Activated CD4-positive, CD25-positive, alpha-beta regulatory T cell (primary cell): Measurements from ENCODE around the gene PPP1R1B.
"Not testable (repeated sequence)": the region's sequence is repeated elsewhere in the genome, so short reads cannot be mapped to it uniquely, and the experiment has no call there.

Source experiments
- DNase-seq, 4 experiments: peaks; one replicate each; lab custom pipeline; 2025; lab: John Stamatoyannopoulos, UW

Gene PPP1R1B

DNA sequence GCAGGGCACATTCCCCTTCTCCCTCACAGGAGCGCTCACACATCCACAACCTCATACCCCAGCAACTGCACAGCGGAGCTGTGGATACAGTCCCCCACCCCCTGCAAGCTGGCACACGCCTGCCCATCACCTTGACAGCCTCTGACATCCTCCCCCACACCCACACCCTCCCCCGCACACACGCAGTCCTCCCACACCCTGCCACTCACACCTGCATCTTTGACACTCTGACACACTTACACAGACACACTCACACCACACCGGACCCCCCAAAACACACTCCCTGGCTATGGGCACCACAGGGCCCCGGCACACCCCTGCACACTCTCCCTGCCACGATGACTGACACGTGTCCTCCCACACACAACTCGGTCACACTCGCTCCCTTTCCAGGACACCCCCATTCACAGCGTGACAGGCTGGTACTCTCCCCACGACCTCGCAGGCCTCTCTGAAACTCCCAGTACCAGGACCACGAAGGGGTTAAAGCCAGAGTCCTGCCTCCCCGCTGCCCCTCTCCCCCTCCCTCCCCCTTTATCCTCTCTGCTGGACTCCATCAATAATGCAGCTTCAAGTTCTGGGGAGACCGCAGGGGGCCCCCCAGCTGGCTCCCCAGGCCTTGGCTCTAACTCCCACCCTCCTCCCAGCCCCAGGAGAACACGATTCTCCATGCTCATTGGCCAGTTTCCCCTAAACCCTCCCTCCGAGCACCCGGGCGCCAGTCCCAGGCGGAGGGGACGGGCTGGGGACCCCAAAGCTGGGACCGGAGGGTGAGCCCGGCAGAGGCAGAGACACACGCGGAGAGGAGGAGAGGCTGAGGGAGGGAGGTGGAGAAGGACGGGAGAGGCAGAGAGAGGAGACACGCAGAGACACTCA is at the start of gene PPP1R1B:
PPP1R1B (plus strand) TSS at position 782 of the 876 bp plus-strand sequence. CDS start 441 bp downstream, outside the sequence.
- no peak for DNase-seq

DNA sequence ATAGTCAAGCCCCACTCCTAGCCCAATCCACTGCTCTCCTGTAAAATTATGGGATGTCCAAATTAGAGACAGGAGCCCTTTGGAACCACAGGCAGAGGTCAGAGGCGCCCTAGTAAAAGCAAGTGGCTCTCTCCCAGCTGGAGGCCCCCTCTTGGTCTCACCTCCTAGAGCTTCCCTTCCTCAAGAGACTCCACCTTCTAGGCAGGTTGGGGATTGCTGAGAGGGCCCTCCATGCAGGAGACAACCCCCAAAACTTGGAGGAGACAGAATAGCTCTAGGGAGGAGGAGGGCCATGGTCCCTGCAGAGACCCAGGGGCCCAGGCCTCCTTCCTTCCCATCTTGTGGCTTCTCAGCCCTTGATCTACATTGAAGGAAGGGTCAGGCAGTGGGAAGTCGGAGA is 48.5 kb upstream of the PPP1R1B start:
- DNase-seq = no peak

DNA sequence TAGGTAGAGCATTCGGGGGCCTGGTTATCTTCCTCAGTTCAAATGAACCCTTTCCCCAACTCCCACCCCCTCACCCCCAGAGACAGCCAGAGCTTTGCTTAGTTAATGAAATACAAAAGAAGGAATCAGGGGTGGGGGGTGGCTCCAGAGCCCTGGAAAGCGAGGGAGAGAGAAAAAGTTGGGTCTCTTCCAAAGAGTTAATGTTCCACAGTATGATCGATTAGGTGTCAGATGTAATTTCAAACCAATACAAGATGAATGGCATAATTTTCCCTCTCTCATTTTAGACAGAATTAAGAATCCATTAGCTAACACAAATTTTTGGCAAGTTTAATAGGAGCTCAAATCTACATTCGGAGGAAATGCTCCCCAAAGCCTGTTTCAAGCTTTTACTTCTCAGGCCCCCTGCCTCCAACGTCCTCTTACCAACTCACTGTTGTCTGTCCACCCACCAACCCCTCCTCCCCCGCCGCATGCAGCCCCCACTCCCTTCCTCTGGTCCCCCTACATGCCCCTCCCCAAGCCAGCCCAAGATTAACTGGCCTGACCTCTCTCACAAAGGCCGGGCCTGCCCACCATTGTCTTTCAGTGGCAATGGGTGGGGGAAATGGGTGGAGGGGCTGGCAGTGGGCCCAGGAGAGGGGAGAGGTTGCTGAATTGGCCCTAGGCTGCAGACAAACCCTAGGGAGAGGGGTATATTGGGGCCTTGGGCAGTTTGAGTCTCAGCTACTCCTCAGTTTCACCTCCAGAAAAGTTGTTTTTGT is 47.3 kb upstream of the PPP1R1B start:
- no peak for DNase-seq

DNA sequence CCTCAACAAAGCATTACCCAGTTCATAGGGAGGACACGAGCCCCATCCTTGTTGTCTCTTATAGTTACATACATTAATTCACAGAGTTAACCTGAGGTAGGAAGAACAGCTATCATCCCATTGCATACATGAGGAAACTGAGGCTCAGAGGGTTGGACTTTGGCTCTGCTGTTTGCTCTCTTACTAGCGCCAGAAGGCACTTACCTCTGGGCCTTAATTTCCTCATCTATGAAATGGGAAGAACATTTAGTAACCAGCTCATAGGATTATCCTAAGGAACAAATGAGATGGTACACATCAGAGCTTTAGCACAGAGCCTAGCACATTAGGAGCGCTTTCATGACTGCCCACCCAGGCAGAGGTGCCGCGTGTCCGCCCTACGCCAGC is 46.7 kb upstream of the PPP1R1B start:
- DNase-seq = no peak

DNA sequence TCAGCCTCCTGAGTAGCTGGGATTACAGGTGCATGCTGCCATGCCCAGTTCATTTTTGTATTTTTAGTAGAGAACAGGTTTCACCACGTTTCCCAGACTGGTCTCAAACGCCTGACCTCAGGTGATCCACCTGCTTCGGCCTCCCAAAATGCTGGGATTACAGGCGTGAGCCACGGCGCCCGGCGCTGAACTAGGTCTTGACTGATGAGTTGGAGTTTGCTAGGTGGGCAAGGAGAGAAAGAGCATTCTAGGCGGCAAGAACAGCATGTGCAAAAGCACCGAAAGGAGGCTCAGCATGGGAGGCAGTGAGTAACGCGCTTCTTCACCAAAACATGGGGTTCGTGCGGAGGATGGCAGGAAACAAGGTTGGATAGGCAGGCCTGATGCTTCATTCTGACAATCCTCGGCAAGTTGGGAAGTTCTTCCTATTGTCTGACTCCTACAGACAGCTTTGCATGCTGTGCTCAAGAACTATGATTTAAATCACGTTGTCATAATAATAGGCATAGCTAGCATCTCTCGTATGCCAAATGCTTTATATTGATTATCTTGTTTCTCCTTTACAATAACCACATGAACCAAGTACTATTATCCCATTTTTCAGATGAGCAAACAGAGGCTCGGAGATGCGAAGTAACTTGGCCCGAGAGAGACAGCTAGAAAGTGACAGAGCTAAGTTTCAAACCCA is 45.5 kb upstream of the PPP1R1B start:
- DNase-seq = no peak

DNA sequence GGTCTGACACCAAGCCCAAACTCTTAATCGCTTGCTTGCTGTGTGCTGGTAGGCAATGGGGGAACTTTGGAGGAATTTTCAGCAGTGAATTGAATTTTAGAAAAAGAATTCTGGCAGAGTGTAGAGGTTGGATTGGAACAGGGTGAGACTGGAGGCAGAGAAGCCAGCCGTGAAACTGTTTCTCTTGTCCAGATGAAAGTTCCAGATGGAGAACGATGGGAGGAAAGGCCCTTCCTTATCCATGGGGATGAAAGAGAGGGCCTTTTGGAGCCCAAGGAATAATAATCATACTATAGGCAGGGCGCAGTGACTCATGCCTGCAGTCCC is 45.0 kb upstream of the PPP1R1B start:
- DNase-seq = no peak

DNA sequence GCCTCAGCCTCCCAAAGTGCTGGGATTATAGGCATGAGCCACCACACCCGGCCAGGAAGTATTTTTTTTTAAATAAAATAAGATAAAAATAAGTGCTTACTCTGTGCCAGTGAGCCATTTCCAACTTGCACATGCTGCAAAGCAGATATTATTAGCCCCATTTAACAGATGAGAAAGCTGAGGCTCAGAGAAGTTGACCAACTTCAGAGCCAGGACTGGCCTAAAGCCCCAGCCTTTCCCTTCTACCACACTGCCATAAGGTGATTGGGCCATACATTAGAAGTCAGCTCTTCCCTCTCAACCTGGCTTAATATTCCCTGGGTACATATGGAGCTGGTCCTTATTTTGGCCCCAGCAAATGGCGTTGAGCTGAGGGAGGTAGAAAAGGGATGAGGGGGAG is 44.1 kb upstream of the PPP1R1B start:
- no peak for DNase-seq

DNA sequence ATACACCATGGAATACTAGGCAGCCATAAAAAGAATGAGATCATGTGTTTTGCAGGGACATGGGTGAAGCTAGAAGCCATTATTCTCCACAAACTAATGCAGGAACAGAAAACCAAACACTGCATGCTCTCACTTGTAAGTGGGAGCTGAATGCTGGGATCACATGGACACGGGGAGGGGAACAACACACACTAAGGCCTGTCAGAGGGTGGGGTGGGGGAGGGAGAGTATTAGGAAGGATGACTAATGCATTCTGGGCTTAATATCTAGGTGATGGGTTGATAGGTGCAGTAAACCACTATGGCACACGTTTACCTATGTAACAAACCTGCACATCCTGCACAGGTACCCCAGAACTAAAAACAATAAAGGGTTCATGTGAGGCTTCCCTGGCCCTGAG is 36.6 kb upstream of the PPP1R1B start:
- not testable (repeated sequence) for DNase-seq

DNA sequence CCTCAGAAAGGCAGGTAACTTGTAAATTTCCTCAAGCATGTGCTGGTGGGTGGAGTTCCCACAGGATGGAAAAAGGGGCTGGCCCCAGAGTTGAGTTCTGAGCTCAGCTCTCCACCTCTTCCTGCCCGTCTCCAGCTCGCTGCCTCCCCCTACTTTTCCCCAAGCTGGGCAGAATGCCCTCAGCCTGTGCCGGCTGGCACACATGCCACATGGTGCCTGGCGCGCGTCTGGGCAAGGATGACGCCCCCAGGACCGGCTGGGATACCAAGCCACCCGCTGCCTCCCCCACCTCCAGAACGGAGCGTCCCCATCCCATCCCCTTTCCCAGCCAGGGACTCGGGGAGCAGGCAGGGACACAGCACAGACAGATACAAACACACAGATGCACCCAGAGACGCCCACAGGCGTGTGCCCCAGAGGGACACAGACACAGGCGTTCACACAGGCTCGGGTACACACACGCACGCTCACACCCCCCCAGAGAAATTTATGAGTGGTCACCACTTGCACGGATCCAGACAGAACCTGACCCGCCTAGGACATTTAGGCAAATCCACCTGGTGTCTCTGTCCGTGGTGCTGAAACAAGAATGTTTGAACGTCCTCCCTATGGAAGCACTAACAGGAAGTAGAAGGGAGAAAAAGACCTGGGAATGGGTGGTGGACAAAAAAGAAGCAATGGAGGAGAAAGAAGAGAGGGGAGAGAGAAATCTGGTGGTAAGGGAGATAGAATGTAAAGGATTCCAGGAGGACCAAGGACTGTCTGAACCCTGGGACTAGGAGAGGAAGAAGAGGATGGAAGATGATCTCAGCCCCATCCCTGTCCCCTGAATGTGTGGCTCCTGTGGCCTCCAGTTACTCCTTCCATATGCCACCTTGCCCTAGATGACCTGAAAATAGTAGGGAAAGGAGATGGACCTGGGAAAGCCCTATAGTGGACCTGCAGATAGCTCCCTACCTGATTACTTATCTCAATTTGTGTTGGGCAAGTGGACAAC is 34.5 kb upstream of the PPP1R1B start:
- no peak for DNase-seq

DNA sequence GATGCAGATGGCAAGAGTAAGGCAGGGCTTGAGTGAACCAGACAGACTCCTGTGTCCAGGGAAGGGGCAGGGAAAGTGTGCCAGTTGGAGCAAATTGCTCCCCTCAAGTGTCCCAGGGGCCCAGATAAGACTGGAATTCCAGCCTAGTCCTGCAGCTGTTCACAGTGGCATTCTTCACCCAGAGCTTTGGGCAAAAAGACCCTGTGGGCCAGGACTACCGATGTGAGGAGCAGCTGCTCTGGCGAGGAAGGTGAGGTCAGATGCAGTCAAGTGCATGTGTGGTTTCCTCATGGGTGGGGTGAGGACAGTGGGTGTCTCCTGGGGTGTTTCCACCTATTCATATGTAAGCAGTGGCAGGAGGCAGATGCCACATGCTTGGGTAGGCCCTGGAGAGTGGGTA is 33.4 kb upstream of the PPP1R1B start:
- DNase-seq = no peak

DNA sequence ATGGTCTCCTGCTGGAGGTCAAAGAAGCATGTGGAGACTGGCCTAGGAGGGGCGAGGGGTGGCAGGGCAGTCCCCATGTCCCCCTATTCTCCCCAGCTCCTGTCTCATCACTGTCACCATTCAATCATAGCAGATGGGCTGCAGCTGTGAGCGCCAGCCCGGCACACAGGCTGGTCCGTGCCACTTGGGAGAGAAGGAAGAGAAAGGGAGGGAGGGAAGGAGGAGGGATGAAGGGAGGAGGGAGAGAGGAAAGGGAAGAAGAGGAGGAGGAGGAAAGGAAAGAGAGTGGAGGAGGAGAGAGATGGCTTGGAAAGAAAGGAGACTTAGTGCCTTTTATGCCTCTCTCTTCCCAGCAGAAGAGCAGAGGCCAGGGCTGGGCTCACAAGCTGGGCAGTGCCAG is 31.5 kb upstream of the PPP1R1B start:
- no peak for DNase-seq

DNA sequence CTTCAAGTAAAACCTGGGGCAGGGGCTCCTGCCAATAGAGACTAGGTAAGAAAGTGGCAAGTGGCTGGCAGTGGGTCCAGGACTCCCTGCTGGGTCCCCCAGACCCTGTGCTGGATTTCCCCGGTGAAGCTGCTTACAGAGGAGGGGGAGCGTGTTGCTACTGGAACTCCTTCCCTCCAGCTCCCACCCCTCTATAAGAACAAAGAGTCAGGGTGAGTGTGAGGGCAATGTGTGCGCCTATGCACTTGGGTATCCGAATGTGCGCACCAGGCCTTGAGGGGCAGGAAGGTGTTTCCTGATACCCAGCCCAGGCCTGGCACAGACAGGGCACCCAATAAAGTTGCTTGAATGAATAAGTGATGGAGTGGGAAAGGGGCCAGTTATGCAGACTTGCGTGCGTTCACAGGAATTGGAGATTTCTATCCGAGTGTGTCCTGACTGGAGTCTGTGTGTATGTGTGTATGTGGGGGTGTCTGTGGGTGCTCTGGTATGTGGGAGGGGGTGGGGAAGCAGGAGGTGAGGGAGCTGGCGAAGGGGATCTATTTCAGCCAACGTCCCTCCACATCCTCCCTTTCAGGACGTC is 30.7 kb upstream of the PPP1R1B start:
- DNase-seq = no peak

DNA sequence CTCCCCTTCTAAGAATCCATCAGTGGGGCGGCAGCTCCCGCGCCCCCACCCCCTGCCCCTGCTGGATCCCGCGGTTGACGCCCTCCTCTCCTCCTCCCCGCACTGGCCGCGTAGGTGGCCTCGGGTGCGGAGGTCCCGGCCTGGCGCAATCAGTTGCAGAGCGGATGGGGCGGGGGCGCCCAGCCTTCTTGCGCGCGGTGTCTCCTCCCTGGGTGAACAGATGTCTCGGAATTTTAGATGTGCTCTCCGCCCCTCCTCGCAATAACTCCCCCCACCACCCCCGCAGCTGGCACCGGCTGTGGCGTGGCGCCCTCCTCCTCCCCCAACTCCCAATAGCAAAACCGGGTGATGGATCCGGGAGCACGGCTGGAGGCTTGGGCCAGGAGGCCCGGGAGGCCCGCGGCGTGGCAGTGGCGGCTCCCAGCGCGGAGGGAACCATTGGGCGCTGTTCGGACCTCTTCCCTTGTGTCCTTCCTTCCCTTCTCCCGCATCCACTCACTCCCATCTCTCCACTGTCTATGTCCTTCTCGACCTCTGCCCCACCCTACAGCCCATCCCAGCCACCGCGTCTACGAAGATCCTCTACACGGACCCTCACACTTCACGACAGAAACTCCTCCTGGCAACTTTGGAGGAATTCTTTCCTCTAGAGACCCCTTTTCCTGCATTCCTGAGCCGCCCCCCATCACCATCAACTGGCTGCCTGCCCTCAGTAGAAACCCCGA is 30.0 kb upstream of the PPP1R1B start:
- no peak for DNase-seq

DNA sequence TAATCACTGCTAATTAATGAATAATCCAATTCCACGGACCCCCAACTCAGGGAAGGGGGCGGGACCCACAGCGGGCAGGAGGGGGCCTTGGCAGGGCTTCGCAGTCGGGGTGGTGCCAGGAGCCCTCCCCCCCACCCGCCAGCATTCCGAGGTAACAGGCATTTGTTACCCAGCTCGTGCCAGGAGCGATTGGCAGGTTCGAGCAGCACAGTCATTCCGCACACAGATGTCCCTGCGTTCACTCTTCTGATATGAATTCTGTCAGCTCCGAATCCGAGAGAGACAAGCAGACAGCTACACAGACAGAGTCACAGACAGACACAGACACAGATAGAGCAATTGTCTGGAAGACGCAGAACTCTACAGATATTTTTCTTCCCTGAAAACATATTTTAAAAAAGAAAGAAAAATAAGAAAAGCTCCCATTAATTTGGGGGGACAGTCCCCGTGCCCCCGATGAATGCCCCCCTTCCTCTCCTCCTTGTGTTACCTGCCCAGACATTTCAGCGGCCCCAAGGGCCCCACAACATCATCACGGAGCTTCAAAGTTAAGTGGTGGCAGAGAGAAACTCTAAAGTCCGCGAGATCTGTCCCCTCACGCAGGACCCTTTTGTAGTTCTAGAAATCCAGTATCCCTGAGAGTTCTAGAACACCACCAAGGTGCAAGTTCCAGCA is 29.2 kb upstream of the PPP1R1B start:
- no peak for DNase-seq

DNA sequence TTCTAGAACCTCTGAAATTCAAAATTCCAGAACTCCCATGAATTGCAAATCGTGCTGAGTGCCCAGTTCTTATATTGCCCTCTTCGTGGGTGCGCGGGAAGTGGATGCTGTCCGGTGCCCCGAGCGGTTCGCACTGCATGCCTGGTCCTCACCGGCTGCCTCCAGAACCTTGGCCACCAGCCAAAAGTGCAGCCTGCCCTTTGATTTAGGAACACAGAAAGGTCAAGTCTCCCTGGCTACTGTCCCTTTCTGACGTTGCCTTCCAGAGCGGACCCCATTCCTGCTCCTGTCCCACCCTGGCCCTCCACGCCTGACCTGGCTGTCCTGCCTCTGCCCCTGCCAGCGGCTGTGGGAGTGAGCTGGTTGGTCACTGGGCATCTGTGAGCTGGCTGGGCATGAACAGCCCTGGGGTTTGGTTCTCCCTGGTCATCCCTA is 28.7 kb upstream of the PPP1R1B start:
- DNase-seq = no peak

DNA sequence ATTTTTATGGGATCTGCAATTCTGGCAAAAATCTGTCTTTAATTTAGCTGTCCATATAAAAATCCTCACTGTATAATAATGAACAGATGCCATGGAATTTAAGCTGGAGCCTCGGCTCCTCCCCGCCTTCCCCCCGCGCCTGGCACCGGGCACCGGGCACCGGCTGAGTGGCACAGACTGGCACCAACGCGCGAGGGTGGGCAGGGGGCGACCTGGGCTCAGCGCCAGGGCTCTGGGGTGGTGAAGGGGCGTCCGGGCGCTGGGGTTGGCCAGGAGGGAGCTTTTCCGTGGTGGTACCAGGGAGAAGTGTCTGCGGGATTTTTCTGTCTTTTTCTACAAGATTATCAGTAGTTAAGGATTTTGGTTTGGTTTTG is 28.1 kb upstream of the PPP1R1B start:
- no peak for DNase-seq

DNA sequence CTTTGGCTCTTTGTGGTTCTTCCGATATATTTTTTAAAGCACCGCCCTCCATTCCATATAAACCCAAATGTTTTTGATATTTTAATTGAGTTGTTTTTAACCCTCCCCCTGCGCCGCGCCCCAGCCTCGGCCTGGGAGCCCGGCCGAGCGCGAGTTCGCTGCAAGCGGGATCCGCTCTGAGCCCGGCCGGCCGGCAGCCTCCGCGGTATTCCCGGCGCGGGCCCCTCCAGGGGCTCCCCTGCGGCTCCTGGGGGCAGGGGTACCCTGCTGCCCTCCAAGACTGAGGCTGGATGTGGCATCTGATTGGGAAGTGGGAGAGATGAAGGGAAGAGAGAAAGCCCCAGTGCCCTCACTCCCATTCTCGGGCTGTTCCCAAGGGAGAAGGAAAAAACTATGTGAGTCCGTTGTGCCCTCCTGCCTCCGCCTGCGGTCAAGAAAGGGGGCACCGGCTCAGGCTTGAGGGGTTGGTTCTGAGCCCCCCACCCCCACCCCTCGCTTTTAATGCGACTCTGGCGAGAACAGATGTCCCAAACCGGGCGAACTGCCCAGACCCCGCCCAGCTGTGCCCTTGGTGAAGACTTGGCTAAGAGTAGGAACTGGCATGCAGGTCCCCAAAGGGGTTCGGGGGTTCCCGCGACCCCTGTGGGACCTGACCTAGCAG is 27.6 kb upstream of the PPP1R1B start:
- no peak for DNase-seq

DNA sequence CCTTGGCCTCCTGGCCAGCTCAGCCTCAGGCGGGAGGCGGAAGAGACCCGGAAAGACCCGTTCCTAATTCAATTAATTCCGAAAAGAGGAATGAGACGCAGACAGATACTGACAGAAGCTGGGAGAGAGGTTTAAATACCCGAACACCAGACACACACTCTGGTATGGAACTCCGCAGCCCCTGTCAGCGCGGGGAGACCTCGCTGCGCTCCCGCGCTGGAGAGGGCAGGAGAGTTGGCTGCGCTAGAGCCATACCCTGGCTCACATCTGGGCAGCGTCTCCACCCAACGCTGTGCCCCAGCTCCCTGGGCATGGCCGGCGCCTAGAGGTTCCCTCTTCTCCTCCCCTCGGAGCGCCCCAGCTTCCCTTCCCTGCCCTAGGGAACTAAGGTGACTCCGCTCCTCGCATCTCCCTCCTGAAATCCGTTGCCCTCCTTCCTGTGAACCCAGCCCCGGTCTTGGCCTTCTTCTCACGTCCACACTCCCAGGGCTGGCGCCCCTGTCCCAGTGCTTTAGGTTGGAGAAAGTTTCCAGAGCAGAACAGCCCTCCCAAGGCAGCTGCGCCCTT is 27.0 kb upstream of the PPP1R1B start:
- no peak for DNase-seq
